ENCODE measurements around the gene TST. TPM values are rescaled to one million over a fixed set of nuclear protein-coding genes. Genes with fewer than 3 reads are reported as not detected.

Gene TST
- total RNA-seq, 4 donors from 2014 or later, result 60.8 to 163 (median 82.9) TPM

DNA sequence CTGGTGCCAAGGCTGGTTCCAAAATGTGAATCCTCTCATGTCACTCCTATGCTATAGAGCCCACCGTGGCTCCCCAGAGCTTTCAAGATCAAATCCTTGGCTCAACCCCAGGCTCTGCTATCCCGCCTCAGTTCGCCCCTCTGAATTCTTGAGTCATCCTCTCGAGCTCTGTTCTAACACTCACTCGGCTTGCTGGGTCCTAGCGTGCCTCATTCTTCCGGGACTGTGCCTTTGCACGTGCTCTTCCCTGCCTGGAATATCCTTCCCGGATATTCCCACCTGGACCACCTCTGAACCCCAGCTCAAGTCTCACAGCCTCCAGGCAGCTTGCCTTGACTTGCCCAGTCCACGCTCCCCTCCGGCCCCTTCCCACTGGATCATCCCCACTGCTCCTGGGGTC, 45.3 kb upstream of the TST start:
- TF ChIP-seq POLR2A (IDR thresholded peaks at IDR 0.05) (no peak), CTCF (IDR thresholded peaks at IDR 0.05) (no peak)

GRCh38 chr22:37063431-37064420, 44.5 kb upstream of the TST start:
- no peak for DNase-seq
- TF ChIP-seq CTCF (IDR thresholded peaks at IDR 0.05) (no peak), POLR2A (IDR thresholded peaks at IDR 0.05) (no peak)
- intact Hi-C loops (cut with DNase I), result no loop called here
- Histone ChIP-seq H3K4me1 (peaks cover 0 to 7% (median 1%) of the 10 kb centered on the region in 3 donors), H3K27me3 (peaks cover 0 to 34% (median under 1%) of the 10 kb centered on the region in 4 donors), H3K4me3 (no peak overlapping the region), H3K36me3 (peaks cover 4 to 28% (median 4%) of the 10 kb centered on the region in 3 donors), H3K27ac (no peak overlapping the region), H3K9me3 (no peaks in the 10 kb centered on the region)
- WGBS, 2 donors, result 82 to 84% methylated on average over 16 to 22 of the region's 28 CpGs

More for the DNA sequence above, 45.3 kb upstream of the TST start:
- WGBS, 2 donors, result 76 to 87% methylated on average over 11 of the region's 11 CpGs
- Histone ChIP-seq H3K9me3 (no peaks in the 10 kb centered on the region), H3K4me3 (no peak overlapping the region), H3K4me1 (peaks cover 0 to 12% (median 4%) of the 10 kb centered on the region in 3 donors), H3K27me3 (peaks cover 0 to 42% (median 3%) of the 10 kb centered on the region in 4 donors), H3K27ac (no peak overlapping the region), H3K36me3 (peaks cover 4 to 20% (median 4%) of the 10 kb centered on the region in 3 donors)
- intact Hi-C loops (cut with DNase I), result no loop called here
- DNase-seq, result no peak

- 69 to 81% methylated on average over 3 to 8 of the region's 15 CpGs for WGBS, 2 donors
- no peak overlapping the region for H3K4me3 ChIP-seq
- H3K4me1 ChIP-seq, result peaks cover 0 to 4% (median 0%) of the 10 kb centered on the region in 3 donors
- DNase-seq, result no peak
- intact Hi-C loops (cut with DNase I), result no loop called here
- no peak for TF ChIP-seq CTCF (IDR thresholded peaks at IDR 0.05)
- TF ChIP-seq POLR2A (IDR thresholded peaks at IDR 0.05), result no peak
- H3K9me3 ChIP-seq, result no peaks in the 10 kb centered on the region
- no peak overlapping the region for H3K27ac ChIP-seq
- peaks cover 0 to 25% (median 0%) of the 10 kb centered on the region in 4 donors for H3K27me3 ChIP-seq
- peaks cover 4 to 37% (median 4%) of the 10 kb centered on the region in 3 donors for H3K36me3 ChIP-seq
These were observed 43.6 kb upstream of the TST start for GRCh38 chr22:37062702-37063381.

DNA sequence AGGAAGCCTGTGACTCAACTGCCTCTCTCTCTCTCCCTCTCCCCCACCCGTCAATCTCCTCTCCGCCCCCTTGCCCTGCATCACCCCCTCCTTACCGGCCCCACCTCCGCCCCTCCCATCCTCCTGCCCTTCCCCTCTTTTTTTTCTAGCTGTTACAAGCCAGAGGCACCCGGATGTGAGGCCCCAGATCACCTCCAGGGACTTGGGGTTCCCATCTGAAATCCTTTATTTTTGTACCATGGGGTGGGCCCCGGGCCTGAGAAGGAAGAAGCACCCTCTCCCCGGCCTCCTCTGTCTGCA, 43.1 kb upstream of the TST start:
- peaks cover 0 to 20% (median 0%) of the 10 kb centered on the region in 4 donors for H3K27me3 ChIP-seq

More for the DNA sequence above, 43.1 kb upstream of the TST start:
- Histone ChIP-seq H3K9me3 (no peaks in the 10 kb centered on the region), H3K27ac (no peak overlapping the region), H3K36me3 (peaks cover 4 to 42% (median 4%) of the 10 kb centered on the region in 3 donors), H3K4me3 (no peak overlapping the region), H3K4me1 (peaks cover 0 to 4% (median 0%) of the 10 kb centered on the region in 3 donors)
- intact Hi-C loops (cut with DNase I), result no loop called here
- DNase-seq, result no peak
- 41 to 100% methylated on average over 1 to 4 of the region's 7 CpGs for WGBS, 2 donors
- TF ChIP-seq CTCF (IDR thresholded peaks at IDR 0.05) (no peak), POLR2A (IDR thresholded peaks at IDR 0.05) (no peak)

Data from esophagus squamous epithelium (tissue), 5 donors.